ENCODE measurements around the gene NKPD1.

DNA sequence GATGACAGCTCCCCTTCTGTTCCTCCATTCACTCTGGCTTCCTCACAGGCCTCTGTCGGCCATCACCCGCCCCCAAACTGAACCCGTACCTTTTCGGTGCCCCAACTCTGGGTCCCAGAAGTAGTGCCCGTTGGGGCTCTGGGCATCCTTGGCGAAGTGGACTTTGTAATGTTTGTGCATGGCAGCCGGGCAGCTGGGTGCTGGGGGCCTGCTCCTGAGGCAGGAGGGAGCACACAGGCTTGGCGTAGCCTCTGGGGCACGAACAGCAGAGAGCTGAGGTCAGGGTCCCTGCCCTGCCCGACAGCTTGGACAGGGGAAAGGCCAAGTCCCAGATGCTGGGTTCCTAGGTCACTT, 834 bp downstream of the NKPD1 start:
- TF ChIP-seq, protein P1, sequence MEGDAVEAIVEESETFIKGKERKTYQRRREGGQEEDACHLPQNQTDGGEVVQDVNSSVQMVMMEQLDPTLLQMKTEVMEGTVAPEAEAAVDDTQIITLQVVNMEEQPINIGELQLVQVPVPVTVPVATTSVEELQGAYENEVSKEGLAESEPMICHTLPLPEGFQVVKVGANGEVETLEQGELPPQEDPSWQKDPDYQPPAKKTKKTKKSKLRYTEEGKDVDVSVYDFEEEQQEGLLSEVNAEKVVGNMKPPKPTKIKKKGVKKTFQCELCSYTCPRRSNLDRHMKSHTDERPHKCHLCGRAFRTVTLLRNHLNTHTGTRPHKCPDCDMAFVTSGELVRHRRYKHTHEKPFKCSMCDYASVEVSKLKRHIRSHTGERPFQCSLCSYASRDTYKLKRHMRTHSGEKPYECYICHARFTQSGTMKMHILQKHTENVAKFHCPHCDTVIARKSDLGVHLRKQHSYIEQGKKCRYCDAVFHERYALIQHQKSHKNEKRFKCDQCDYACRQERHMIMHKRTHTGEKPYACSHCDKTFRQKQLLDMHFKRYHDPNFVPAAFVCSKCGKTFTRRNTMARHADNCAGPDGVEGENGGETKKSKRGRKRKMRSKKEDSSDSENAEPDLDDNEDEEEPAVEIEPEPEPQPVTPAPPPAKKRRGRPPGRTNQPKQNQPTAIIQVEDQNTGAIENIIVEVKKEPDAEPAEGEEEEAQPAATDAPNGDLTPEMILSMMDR (IDR thresholded peaks at IDR 0.05; ENCODE audit: low read depth, low read length), result no peak
- no peak for TF ChIP-seq POLR2A (IDR thresholded peaks at IDR 0.05; ENCODE audit: extremely low read depth, insufficient read length)
- TF ChIP-seq, protein P2, sequence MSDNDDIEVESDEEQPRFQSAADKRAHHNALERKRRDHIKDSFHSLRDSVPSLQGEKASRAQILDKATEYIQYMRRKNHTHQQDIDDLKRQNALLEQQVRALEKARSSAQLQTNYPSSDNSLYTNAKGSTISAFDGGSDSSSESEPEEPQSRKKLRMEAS (IDR thresholded peaks at IDR 0.05; ENCODE audit: low read depth, low read length), result no peak
- TF ChIP-seq MYC (IDR thresholded peaks at IDR 0.05; ENCODE audit: low read depth, low read length), result no peak

All from NB4 (cell line).